HepG2 (cell line): ENCODE results near the gene TIMM44. TPM values are rescaled to one million over a fixed set of nuclear protein-coding genes. Genes with fewer than 3 reads are reported as not detected.
A peak's percentile ranks its signal among the peaks of the same experiment; 100 is the strongest.

ENCODE experiments used
- CEBPB ChIP-seq: IDR thresholded peaks from 2 replicates; pipeline ENCODE4 v1.6.1; 2011; ENCODE audit warnings: low read depth, low read length, improper control_type of control experiment, borderline replicate concordance
- CEBPZ ChIP-seq: IDR thresholded peaks from 2 replicates; pipeline ENCODE4 v1.6.1; 2012; ENCODE audit warnings: low read length, improper control_type of control experiment
- DMTF1 ChIP-seq: sonication (generic); formaldehyde crosslinking; IDR thresholded peaks from 2 replicates; pipeline ENCODE4 v1.4.0; 2020; ENCODE audit warnings: mild to moderate bottlenecking, missing genetic modification reagents
- KDM6A ChIP-seq: IDR thresholded peaks from 2 replicates; pipeline ENCODE4 v1.6.1; 2016; ENCODE audit warnings: low read depth
- MAFG ChIP-seq: sonication (generic); formaldehyde crosslinking; IDR thresholded peaks from 2 replicates; pipeline ENCODE4 v1.5.1; 2020; ENCODE audit warnings: mild to moderate bottlenecking, missing genetic modification reagents
- RARA ChIP-seq: IDR thresholded peaks from 2 replicates; pipeline ENCODE4 v1.6.1; 2016; ENCODE audit warnings: missing genetic modification reagents, missing compliant biosample characterization
- RXRB ChIP-seq: IDR thresholded peaks from 2 replicates; pipeline ENCODE4 v1.6.1; 2016; ENCODE audit warnings: borderline replicate concordance, missing genetic modification reagents, missing compliant biosample characterization
- TEF ChIP-seq: sonication (generic); formaldehyde crosslinking; IDR thresholded peaks from 2 replicates; pipeline ENCODE4 v1.5.0; 2020; ENCODE audit warnings: missing genetic modification reagents
- THAP8 ChIP-seq: sonication (generic); formaldehyde crosslinking; IDR thresholded peaks from 2 replicates; pipeline ENCODE4 v1.5.1; 2020; ENCODE audit warnings: missing genetic modification reagents, mild to moderate bottlenecking, borderline replicate concordance
- TRIM24 ChIP-seq: sonication (generic); formaldehyde crosslinking; IDR thresholded peaks from 2 replicates; pipeline ENCODE4 v1.8.0; 2022; ENCODE audit warnings: mild to moderate bottlenecking, missing genetic modification reagents
- ZBTB10 ChIP-seq: sonication (generic); formaldehyde crosslinking; IDR thresholded peaks from 2 replicates; pipeline ENCODE4 v1.4.0; 2020; ENCODE audit warnings: missing genetic modification reagents, borderline replicate concordance
- ZHX2 ChIP-seq, 2 experiments: sonication (generic) in 1 of 2; formaldehyde crosslinking in 1 of 2; IDR thresholded peaks; 2 replicates each; pipeline versions ENCODE4 v1.6.1 to v1.9.0; 2014 to 2022; ENCODE audit warnings: antibody characterized with exemption in 1 of 2, borderline replicate concordance in 1 of 2, inconsistent platforms in 1 of 2, low read depth in 1 of 2, missing genetic modification reagents in 1 of 2
- ZNF737 ChIP-seq: sonication (generic); formaldehyde crosslinking; IDR thresholded peaks from 2 replicates; pipeline ENCODE4 v1.5.0; 2020; ENCODE audit warnings: missing genetic modification reagents, mild to moderate bottlenecking, borderline replicate concordance
- polyA plus RNA-seq, 8 experiments: library from polyadenylated mRNA; depleted of rRNA in 3 of 8; stranded (reverse) in 7 of 8; unstranded in 1 of 8; fragments of >200 nt; fragmentation: Illumina TruSeq in 4 of 8; extraction: Trizol in 4 of 8; gene quantifications; 2 replicates each; pipeline versions ENCODE4 v1.2.1 to v1.2.3, GENCODE V29; 2011 to 2016; ENCODE audit warnings: low read depth in 4 of 8, missing spikeins in 1 of 8, mixed read lengths in 1 of 8; ENCODE audit not compliant: insufficient read depth in 1 of 8
- total RNA-seq, 5 experiments: library from RNA; depleted of rRNA; stranded (reverse); fragments of >200 nt; fragmentation: Illumina TruSeq; extraction: Trizol; gene quantifications; 2 replicates each; pipeline ENCODE4 v1.2.3, GENCODE V29; 2016; ENCODE audit warnings: low read depth in 1 of 5

TIMM44 gene
- total and polyA plus RNA-seq, 2 of the 13 experiments (the other 11 are each of a cell fraction or from before 2014, with no cell fraction given): 42.9 to 72.6 TPM

- TF ChIP-seq TEF: no peak
- TF ChIP-seq RARA: peak; percentile 56
- TF ChIP-seq RXRB (CRISPR knock-in tag): peak; percentile 61; the same call in 1 of the 2 replicates
- TF ChIP-seq MAFG (CRISPR knock-in tag): no peak
- TF ChIP-seq TRIM24: no peak
- no peak for TF ChIP-seq DMTF1 (CRISPR knock-in tag)
- TF ChIP-seq CEBPZ: no peak
- TF ChIP-seq ZNF737: no peak
- no peak for TF ChIP-seq KDM6A (CRISPR knock-in tag)
- TF ChIP-seq ZBTB10: no peak
- peak; percentile 94 for TF ChIP-seq CEBPB
- no peak for TF ChIP-seq THAP8 (CRISPR knock-in tag)
- 0 out of 2 replicates have a peak, but pooled peaks have one; percentile 31 for TF ChIP-seq ZHX2 (IDR thresholded peaks at IDR 0.05; ENCODE audit: low read depth)
- no peak for TF ChIP-seq ZHX2 (CRISPR knock-in tag; IDR thresholded peaks at IDR 0.05; ENCODE audit: borderline replicate concordance)
Measured at GRCh38 chr19:7897292-7897691, 46.2 kb downstream of the TIMM44 start (continued).
